HepG2 (cell line): Measurements from ENCODE around the gene CYP11A1. TPM values are rescaled to one million over a fixed set of nuclear protein-coding genes. Genes with fewer than 3 reads are reported as not detected.

ENCODE experiments used
- CBFB ChIP-seq: sonication (generic); formaldehyde crosslinking; IDR thresholded peaks from 2 replicates; pipeline ENCODE4 v1.4.0; 2020; ENCODE audit warnings: missing genetic modification reagents
- ETV6 ChIP-seq: sonication (generic); formaldehyde crosslinking; conservative IDR thresholded peaks from 2 replicates; pipeline ENCODE4 v1.4.0; 2020; ENCODE audit warnings: missing genetic modification reagents
- HNF4A ChIP-seq: sonication (generic); formaldehyde crosslinking; IDR thresholded peaks from 2 replicates; pipeline ENCODE4 v1.4.0; 2020; ENCODE audit warnings: missing genetic modification reagents
- KIAA2018 ChIP-seq: sonication (generic); formaldehyde crosslinking; IDR thresholded peaks from 2 replicates; pipeline ENCODE4 v1.5.0; 2020; ENCODE audit warnings: mild to moderate bottlenecking, missing genetic modification reagents, borderline replicate concordance
- MEIS1 ChIP-seq: sonication (generic); formaldehyde crosslinking; IDR thresholded peaks from 2 replicates; pipeline ENCODE4 v1.9.0; 2021; ENCODE audit warnings: mild to moderate bottlenecking, missing genetic modification reagents, moderate library complexity, borderline replicate concordance
- NCOA1 ChIP-seq: sonication (generic); formaldehyde crosslinking; IDR thresholded peaks from 2 replicates; pipeline ENCODE4 v1.9.0; 2021; ENCODE audit warnings: missing genetic modification reagents
- PHF20 ChIP-seq: sonication (generic); formaldehyde crosslinking; IDR thresholded peaks from 2 replicates; pipeline ENCODE4 v1.5.0; 2020; ENCODE audit warnings: mild to moderate bottlenecking, missing genetic modification reagents
- POGZ ChIP-seq: sonication (generic); formaldehyde crosslinking; IDR thresholded peaks from 2 replicates; pipeline ENCODE4 v1.4.0; 2020; ENCODE audit warnings: mild to moderate bottlenecking, missing genetic modification reagents
- RCOR2 ChIP-seq: IDR thresholded peaks from 2 replicates; pipeline ENCODE4 v1.6.1; 2016; ENCODE audit warnings: missing biosample characterization, missing genetic modification reagents
- ZBTB7A ChIP-seq: sonication (generic); formaldehyde crosslinking; IDR thresholded peaks from 2 replicates; pipeline ENCODE4 v1.8.0; 2022; ENCODE audit warnings: mild to moderate bottlenecking, missing genetic modification reagents
- ZC3H4 ChIP-seq: sonication (generic); formaldehyde crosslinking; IDR thresholded peaks from 2 replicates; pipeline ENCODE4 v1.4.0; 2020; ENCODE audit warnings: missing genetic modification reagents, borderline replicate concordance
- ZFP36 ChIP-seq: fragments of 150-350 bp; IDR thresholded peaks from 2 replicates; pipeline ENCODE4 v1.6.1; 2018; ENCODE audit warnings: borderline replicate concordance, low read length, low read depth; ENCODE audit not compliant: partially characterized antibody
- ZNF143 ChIP-seq: sonication (generic); formaldehyde crosslinking; IDR thresholded peaks from 2 replicates; pipeline ENCODE4 v1.4.0; 2020; ENCODE audit warnings: missing genetic modification reagents
- ZNF605 ChIP-seq: sonication (generic); formaldehyde crosslinking; IDR thresholded peaks from 2 replicates; pipeline ENCODE4 v1.8.0; 2022; ENCODE audit warnings: mild to moderate bottlenecking, missing genetic modification reagents
- ZNF740 ChIP-seq: sonication (generic); formaldehyde crosslinking; IDR thresholded peaks from 2 replicates; pipeline ENCODE4 v1.4.0; 2020; ENCODE audit warnings: missing genetic modification reagents
- ZNF839 ChIP-seq: sonication (generic); formaldehyde crosslinking; IDR thresholded peaks from 2 replicates; pipeline ENCODE4 v1.4.0; 2020; ENCODE audit warnings: missing genetic modification reagents, mild to moderate bottlenecking, borderline replicate concordance
- polyA plus RNA-seq, 8 experiments: library from polyadenylated mRNA; depleted of rRNA in 3 of 8; stranded (reverse) in 7 of 8; unstranded in 1 of 8; fragments of >200 nt; fragmentation: Illumina TruSeq in 4 of 8; extraction: Trizol in 4 of 8; gene quantifications; 2 replicates each; pipeline versions ENCODE4 v1.2.1 to v1.2.3, GENCODE V29; 2011 to 2016; ENCODE audit warnings: low read depth in 4 of 8, missing spikeins in 1 of 8, mixed read lengths in 1 of 8; ENCODE audit not compliant: insufficient read depth in 1 of 8
- total RNA-seq, 5 experiments: library from RNA; depleted of rRNA; stranded (reverse); fragments of >200 nt; fragmentation: Illumina TruSeq; extraction: Trizol; gene quantifications; 2 replicates each; pipeline ENCODE4 v1.2.3, GENCODE V29; 2016; ENCODE audit warnings: low read depth in 1 of 5
- TF ChIP-seq, protein P1 (sequence below): sonication (generic); formaldehyde crosslinking; IDR thresholded peaks from 2 replicates; pipeline ENCODE4 v1.5.1; 2020; ENCODE audit warnings: mild to moderate bottlenecking, moderate library complexity, missing genetic modification reagents
- TF ChIP-seq, protein P2 (sequence below): sonication (generic); formaldehyde crosslinking; IDR thresholded peaks from 2 replicates; pipeline ENCODE4 v1.5.1; 2020; ENCODE audit warnings: missing genetic modification reagents, mild to moderate bottlenecking, borderline replicate concordance

CYP11A1 gene
- total and polyA plus RNA-seq, 2 of the 13 experiments (the other 11 are each of a cell fraction or from before 2014, with no cell fraction given), result 0.66 to 0.92 TPM

GRCh38 chr15:74365598-74366445 is 1.6 kb downstream of the CYP11A1 start (continued):
- TF ChIP-seq KIAA2018 (CRISPR knock-in tag) (no peak), ZNF143 (CRISPR knock-in tag) (0 out of 2 replicates have a peak, but pooled peaks have one; percentile 21), CBFB (CRISPR knock-in tag) (no peak), MEIS1 (CRISPR knock-in tag) (no peak), POGZ (CRISPR knock-in tag) (no peak), RCOR2 (CRISPR knock-in tag) (no peak), HNF4A (peak; percentile 23; the same call in 1 of the 2 replicates), ETV6 (CRISPR knock-in tag) (peak; percentile 60), ZNF605 (0 out of 2 replicates have a peak, but pooled peaks have one; percentile 65), ZBTB7A (CRISPR knock-in tag) (no peak), ZNF839 (no peak), PHF20 (CRISPR knock-in tag) (peak; percentile 61), ZNF740 (no peak), ZC3H4 (CRISPR knock-in tag) (no peak), NCOA1 (CRISPR knock-in tag) (no peak), ZFP36 (no peak)
- TF ChIP-seq, protein P1, sequence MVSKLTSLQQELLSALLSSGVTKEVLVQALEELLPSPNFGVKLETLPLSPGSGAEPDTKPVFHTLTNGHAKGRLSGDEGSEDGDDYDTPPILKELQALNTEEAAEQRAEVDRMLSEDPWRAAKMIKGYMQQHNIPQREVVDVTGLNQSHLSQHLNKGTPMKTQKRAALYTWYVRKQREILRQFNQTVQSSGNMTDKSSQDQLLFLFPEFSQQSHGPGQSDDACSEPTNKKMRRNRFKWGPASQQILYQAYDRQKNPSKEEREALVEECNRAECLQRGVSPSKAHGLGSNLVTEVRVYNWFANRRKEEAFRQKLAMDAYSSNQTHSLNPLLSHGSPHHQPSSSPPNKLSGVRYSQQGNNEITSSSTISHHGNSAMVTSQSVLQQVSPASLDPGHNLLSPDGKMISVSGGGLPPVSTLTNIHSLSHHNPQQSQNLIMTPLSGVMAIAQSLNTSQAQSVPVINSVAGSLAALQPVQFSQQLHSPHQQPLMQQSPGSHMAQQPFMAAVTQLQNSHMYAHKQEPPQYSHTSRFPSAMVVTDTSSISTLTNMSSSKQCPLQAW (CRISPR knock-in tag), result peak; percentile 57; the same call in 1 of the 2 replicates
- TF ChIP-seq, protein P2, sequence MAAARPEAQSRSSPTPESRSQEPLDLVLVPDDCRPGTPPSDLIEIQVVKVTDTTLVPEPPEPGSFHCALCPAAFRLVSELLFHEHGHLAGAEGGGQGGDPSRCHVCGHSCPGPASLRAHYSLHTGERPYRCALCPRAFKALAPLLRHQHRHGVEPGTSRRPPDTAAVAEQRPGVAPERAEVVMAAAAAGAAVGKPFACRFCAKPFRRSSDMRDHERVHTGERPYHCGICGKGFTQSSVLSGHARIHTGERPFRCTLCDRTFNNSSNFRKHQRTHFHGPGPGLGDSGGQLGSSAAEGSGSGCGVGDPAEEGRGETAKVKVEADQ (CRISPR knock-in tag), result peak; percentile 85; the same call in 1 of the 2 replicates
